IMR-90 (cell line): ENCODE results near the gene KLHL42. TPM values are rescaled to one million over a fixed set of nuclear protein-coding genes. Genes with fewer than 3 reads are reported as not detected.

Experiments
- ATAC-seq: fragments of 200-7000 bp; cut with Tn5 transposase; 2 replicates; pipeline ENCODE4 v1.9.1; 2020; ENCODE audit warnings: low read depth, mild to moderate bottlenecking, moderate library complexity
- BruUV-seq: library from RNA; stranded (reverse); fragments of 400-500 nt; replicated peaks from 2 replicates; lab custom pipeline; 2021; lab: Mats Ljungman, UMichigan
- CTCF ChIA-PET: fragments of 300-600 bp; formaldehyde crosslinking; extraction: SDS; loops from one replicate; lab custom pipeline; 2021; ENCODE audit warnings: antibody characterized with exemption; lab: Yijun Ruan, JAX
- POLR2A ChIA-PET: fragments of 300-600 bp; sonication (Branson Sonifier 250); formaldehyde crosslinking; loops from one replicate; lab custom pipeline; 2022; ENCODE audit warnings: antibody characterized with exemption; ENCODE audit not compliant: unreplicated experiment; lab: Charles Lee
- DNase-seq: peaks from one replicate; pipeline ENCODE4 v3.0.0; 2013
- H2AFZ ChIP-seq: replicated peaks from 2 replicates; pipeline ENCODE3; 2013; ENCODE audit warnings: low read length, mild to moderate bottlenecking; ENCODE audit not compliant: poor library complexity
- H2AK5ac ChIP-seq: 2 replicates; pipeline ENCODE4 v1.6.1; 2013; ENCODE audit warnings: low read depth, low read length, inconsistent platforms
- H2AK9ac ChIP-seq: replicated peaks from 2 replicates; pipeline ENCODE3; 2013; ENCODE audit warnings: mild to moderate bottlenecking, low read depth, low read length, moderate library complexity; ENCODE audit not compliant: poor library complexity
- H2BK120ac ChIP-seq: 2 replicates; pipeline ENCODE4 v1.6.1; 2013; ENCODE audit warnings: low read depth, low read length, inconsistent platforms
- H2BK15ac ChIP-seq: 3 replicates; pipeline ENCODE4 v1.6.1; 2013; ENCODE audit warnings: low read depth, low read length, inconsistent platforms
- H2BK20ac ChIP-seq: 2 replicates; pipeline ENCODE4 v1.6.1; 2013; ENCODE audit warnings: low read depth, mild to moderate bottlenecking, inconsistent platforms, low read length, moderate library complexity
- H2BK5ac ChIP-seq: 2 replicates; pipeline ENCODE4 v1.6.1; 2013; ENCODE audit warnings: mild to moderate bottlenecking, low read depth, low read length, inconsistent platforms; ENCODE audit not compliant: poor library complexity, severe bottlenecking
- H3K14ac ChIP-seq: replicated peaks from 2 replicates; pipeline ENCODE4 v1.6.1; 2013; ENCODE audit warnings: low read depth, low read length, inconsistent platforms
- H3K18ac ChIP-seq: 2 replicates; pipeline ENCODE4 v1.6.1; 2013; ENCODE audit warnings: low read depth, low read length, control low read depth
- H3K23ac ChIP-seq: 2 replicates; pipeline ENCODE4 v1.6.1; 2013; ENCODE audit warnings: low read depth, low read length, inconsistent platforms
- H3K27ac ChIP-seq: 2 replicates; pipeline ENCODE4 v1.5.1; 2013; ENCODE audit warnings: mild to moderate bottlenecking, control low read depth, low read length; ENCODE audit not compliant: insufficient read depth
- H3K27me3 ChIP-seq: 2 replicates; pipeline ENCODE4 v1.6.1; 2013; ENCODE audit warnings: low read length; ENCODE audit not compliant: control insufficient read depth, insufficient read depth
- H3K36me3 ChIP-seq: 2 replicates; pipeline ENCODE4 v1.6.1; 2013; ENCODE audit warnings: low read length, mixed read lengths; ENCODE audit not compliant: control insufficient read depth, insufficient read depth
- H3K4ac ChIP-seq: 2 replicates; pipeline ENCODE4 v1.6.1; 2013; ENCODE audit warnings: low read depth, low read length, inconsistent platforms
- H3K4me1 ChIP-seq: 2 replicates; pipeline ENCODE4 v1.6.1; 2013; ENCODE audit warnings: low read length, mixed read lengths; ENCODE audit not compliant: control insufficient read depth, insufficient read depth
- H3K4me2 ChIP-seq: 2 replicates; pipeline ENCODE4 v1.6.1; 2013; ENCODE audit warnings: low read depth, mild to moderate bottlenecking, control low read depth, low read length, moderate library complexity
- H3K4me3 ChIP-seq: 2 replicates; pipeline ENCODE4 v1.5.1; 2013; ENCODE audit warnings: low read depth, mild to moderate bottlenecking, control low read depth, low read length, moderate library complexity; ENCODE audit not compliant: insufficient read depth
- H3K56ac ChIP-seq: 2 replicates; pipeline ENCODE4 v1.6.1; 2013; ENCODE audit warnings: low read length, inconsistent platforms; ENCODE audit not compliant: insufficient read depth; ENCODE audit errors: extremely low read depth
- H3K79me1 ChIP-seq, 2 experiments: 2 replicates each; pipeline ENCODE4 v1.6.1; 2013; ENCODE audit warnings: low read length in 2 of 2, inconsistent platforms in 1 of 2, low read depth in 1 of 2
- H3K9ac ChIP-seq: 2 replicates; pipeline ENCODE4 v1.6.1; 2013; ENCODE audit warnings: low read depth, low read length, control low read depth
- H3K9me1 ChIP-seq: 2 replicates; pipeline ENCODE4 v1.6.1; 2013; ENCODE audit warnings: low read length, inconsistent platforms; ENCODE audit not compliant: insufficient read depth
- H3K9me3 ChIP-seq: 2 replicates; pipeline ENCODE4 v1.6.1; 2013; ENCODE audit warnings: low read length; ENCODE audit not compliant: control insufficient read depth, insufficient read depth
- H4K20me1 ChIP-seq: 2 replicates; pipeline ENCODE4 v1.6.1; 2013; ENCODE audit warnings: low read length, inconsistent platforms; ENCODE audit not compliant: insufficient read depth
- H4K5ac ChIP-seq: 2 replicates; pipeline ENCODE4 v1.6.1; 2013; ENCODE audit warnings: mild to moderate bottlenecking, low read depth, low read length, control low read depth
- H4K8ac ChIP-seq, 2 experiments: 2 replicates each; pipeline ENCODE4 v1.6.1; 2013; ENCODE audit warnings: low read depth in 2 of 2, low read length in 2 of 2, control low read depth in 1 of 2, inconsistent platforms in 1 of 2
- H4K91ac ChIP-seq: 2 replicates; pipeline ENCODE4 v1.6.1; 2013; ENCODE audit warnings: low read depth, low read length, inconsistent platforms; ENCODE audit not compliant: insufficient read depth
- BHLHE40 ChIP-seq: fragments of 150-350 bp; IDR thresholded peaks from 2 replicates; pipeline ENCODE4 v1.6.1; 2016; ENCODE audit warnings: mild to moderate bottlenecking, low read depth, low read length
- CEBPB ChIP-seq: IDR thresholded peaks from 2 replicates; pipeline ENCODE4 v1.6.1; 2012; ENCODE audit warnings: low read depth, low read length, improper control_type of control experiment
- CHD1 ChIP-seq: IDR thresholded peaks from 2 replicates; pipeline ENCODE4 v1.6.1; 2012; ENCODE audit warnings: low read depth, low read length, improper control_type of control experiment
- CTCF ChIP-seq: conservative IDR thresholded peaks from 2 replicates; pipeline ENCODE4 v1.5.1; 2012; ENCODE audit warnings: mild to moderate bottlenecking, low read depth, low read length, improper control_type of control experiment
- ELK1 ChIP-seq: fragments of 150-350 bp; IDR thresholded peaks from 2 replicates; pipeline ENCODE4 v1.6.1; 2016; ENCODE audit warnings: low read depth, mild to moderate bottlenecking, low read length, moderate library complexity, borderline replicate concordance
- FOS ChIP-seq: fragments of 150-350 bp; IDR thresholded peaks from 2 replicates; pipeline ENCODE4 v1.6.1; 2016; ENCODE audit warnings: low read depth, low read length
- MAFK ChIP-seq: IDR thresholded peaks from 2 replicates; pipeline ENCODE4 v1.6.1; 2012; ENCODE audit warnings: low read depth, low read length, improper control_type of control experiment
- MAZ ChIP-seq: IDR thresholded peaks from 2 replicates; pipeline ENCODE4 v1.6.1; 2012; ENCODE audit warnings: low read depth, mild to moderate bottlenecking, low read length, improper control_type of control experiment, moderate library complexity, borderline replicate concordance
- MXI1 ChIP-seq: IDR thresholded peaks from 2 replicates; pipeline ENCODE4 v1.6.1; 2012; ENCODE audit warnings: low read depth, mild to moderate bottlenecking, low read length, moderate library complexity, borderline replicate concordance
- NFE2L2 ChIP-seq: fragments of 150-350 bp; IDR thresholded peaks from 2 replicates; pipeline ENCODE4 v1.6.1; 2016; ENCODE audit warnings: low read depth, mild to moderate bottlenecking, low read length
- POLR2A ChIP-seq: IDR thresholded peaks from 2 replicates; pipeline ENCODE4 v1.6.1; 2012; ENCODE audit warnings: mild to moderate bottlenecking, low read depth, low read length
- RAD21 ChIP-seq: IDR thresholded peaks from 2 replicates; pipeline ENCODE4 v1.6.1; 2012; ENCODE audit warnings: low read length, improper control_type of control experiment
- RCOR1 ChIP-seq: IDR thresholded peaks from 2 replicates; pipeline ENCODE4 v1.6.1; 2012; ENCODE audit warnings: mild to moderate bottlenecking, low read length, improper control_type of control experiment; ENCODE audit not compliant: insufficient replicate concordance
- RFX5 ChIP-seq: IDR thresholded peaks from 2 replicates; pipeline ENCODE4 v1.8.0; 2012; ENCODE audit warnings: low read depth, mild to moderate bottlenecking, low read length, moderate library complexity
- SMC3 ChIP-seq: fragments of 150-350 bp; IDR thresholded peaks from 2 replicates; pipeline ENCODE4 v1.6.1; 2016; ENCODE audit warnings: low read depth, mild to moderate bottlenecking, antibody characterized with exemption, low read length, moderate library complexity
- USF2 ChIP-seq: fragments of 150-350 bp; IDR thresholded peaks from 2 replicates; pipeline ENCODE4 v1.6.1; 2017; ENCODE audit warnings: mild to moderate bottlenecking, antibody characterized with exemption, low read length, low read depth
- WGBS, 2 experiments: methylation state at CpG; one replicate each; pipeline versions ENCODE4 v1.1.5 to v1.1.7; 2013; ENCODE audit warnings: missing lambda C conversion rate in 2 of 2; ENCODE audit not compliant: insufficient read length in 1 of 2; ENCODE audit errors: extremely low coverage in 2 of 2; 5-methylcytosine and 5-hydroxymethylcytosine counted together
- dilution Hi-C: fragments of 300-500 bp; cut with HindIII; formaldehyde crosslinking; loops from one replicate; pipeline ENCODE4 v1.14.3; 2018; ENCODE audit warnings: low sequenced_read_pairs; ENCODE audit not compliant: unreplicated experiment
- in situ Hi-C: fragments of 300-500 bp; cut with MboI; formaldehyde crosslinking; loops from 3 replicates; pipeline ENCODE4 v1.14.3; 2019; ENCODE audit warnings: low sequenced_read_pairs, inconsistent platforms, mixed read lengths
- intact Hi-C: fragments of 100-400 bp; cut with micrococcal nuclease; formaldehyde crosslinking; loops from 2 replicates; pipeline ENCODE4 v1.10.0; 2022
- polyA plus RNA-seq, 3 experiments: library from polyadenylated mRNA; depleted of rRNA; stranded (reverse); fragments of >200 nt; gene quantifications; 2 replicates each; pipeline ENCODE4 v1.2.3, GENCODE V29; 2012; ENCODE audit warnings: low replicate concordance in 1 of 3
- total RNA-seq: library from RNA; depleted of rRNA; stranded (reverse); fragments of >200 nt; gene quantifications from 2 replicates; pipeline ENCODE4 v1.2.3, GENCODE V29; 2012

KLHL42 gene
- total and polyA plus RNA-seq, 2 of the 4 experiments (the other 2 are of a cell fraction) = 16.7 to 28.3 TPM

- no peak overlapping the region for H2BK20ac ChIP-seq
- ATAC-seq (no peak), DNase-seq (no peak)
- peaks cover 9 to 14% of the 10 kb centered on the region in 2 experiments; a peak in 2 of 4 replicates for H3K79me1 ChIP-seq
- no peak overlapping the region for H3K56ac ChIP-seq
- no peak overlapping the region for H4K91ac ChIP-seq
- CTCF ChIA-PET = interaction anchor here (0.5 kb wide), 1 partner anchor 287 kb away, joined by 3 read pairs; no protein-coding TSS in a partner anchor
- H2BK15ac ChIP-seq = no peak overlapping the region
- H2AFZ ChIP-seq = no peak overlapping the region
- POLR2A ChIA-PET = no interaction called here
- no peaks in the 10 kb centered on the region; the same call in 1 of the 2 replicates for H4K20me1 ChIP-seq
- no peak overlapping the region for H3K18ac ChIP-seq
- H3K4me3 ChIP-seq = no peak overlapping the region
- H3K4ac ChIP-seq = no peak overlapping the region
- H3K27me3 ChIP-seq = no peaks in the 10 kb centered on the region
- no peak overlapping the region for H4K8ac ChIP-seq
- in situ Hi-C loops (no loop called here), intact Hi-C loops (no loop called here), dilution Hi-C loops (no loop called here)
- H3K9me3 ChIP-seq = no peaks in the 10 kb centered on the region
- TF ChIP-seq MAZ = no peak
- no peak for TF ChIP-seq POLR2A
- no peak for TF ChIP-seq SMC3
- TF ChIP-seq RCOR1 = no peak
- no peak for TF ChIP-seq MAFK
- no peak for TF ChIP-seq BHLHE40
- TF ChIP-seq MXI1 = no peak
- TF ChIP-seq CHD1 = no peak
- no peak for TF ChIP-seq FOS
- no peak for TF ChIP-seq NFE2L2
- no peak for TF ChIP-seq CTCF
- no peak for TF ChIP-seq CEBPB
- TF ChIP-seq RFX5 = no peak
- no peak for TF ChIP-seq ELK1
- TF ChIP-seq USF2 = no peak
- TF ChIP-seq RAD21 = no peak
- H3K9ac ChIP-seq = no peak overlapping the region
- no peak overlapping the region for H3K23ac ChIP-seq
- H4K5ac ChIP-seq = no peak overlapping the region
- H3K4me1 ChIP-seq = no peaks in the 10 kb centered on the region
- no peak overlapping the region for H2AK9ac ChIP-seq
- no CpG with 5 or more reads among the region's 7 CpGs for WGBS, 2 experiments
- no peak overlapping the region for H3K27ac ChIP-seq
- H2BK5ac ChIP-seq = no peak overlapping the region
- BruUV-seq = no TSS peak
- no peak overlapping the region for H3K4me2 ChIP-seq
- peaks cover under 1% of the 10 kb centered on the region; the same call in 1 of the 2 replicates for H3K9me1 ChIP-seq
- no peak overlapping the region for H3K14ac ChIP-seq
- H2AK5ac ChIP-seq = no peak overlapping the region
- no peak overlapping the region for H2BK120ac ChIP-seq
- H3K36me3 ChIP-seq = peaks cover 9% of the 10 kb centered on the region
These were observed 23.3 kb upstream of the KLHL42 start for GRCh38 chr12:27756670-27757195.
